B cell (primary cell): Measurements from ENCODE around the gene EMP3. TPM values are rescaled to one million over a fixed set of nuclear protein-coding genes. Genes with fewer than 3 reads are reported as not detected.
A peak's percentile ranks its signal among the peaks of the same experiment; 100 is the strongest.

Experiments used
- ATAC-seq: fragments of 200-7000 bp; cut with Tn5 transposase; one replicate; pipeline ENCODE4 v1.10.0; 2021; ENCODE audit warnings: low read depth, mild to moderate bottlenecking, moderate number of reproducible peaks, moderate library complexity
- CTCF ChIA-PET: fragments of 350-600 bp; sonication (Branson Sonifier 250); formaldehyde crosslinking; loops from one replicate; lab custom pipeline; 2021; ENCODE audit warnings: antibody characterized with exemption, inconsistent platforms; lab: Charles Lee
- POLR2A ChIA-PET: fragments of 350-600 bp; sonication (Branson Sonifier 250); formaldehyde crosslinking; loops from one replicate; lab custom pipeline; 2021; ENCODE audit warnings: antibody characterized with exemption; lab: Charles Lee
- DNase-seq: peaks from one replicate; pipeline ENCODE4 v3.0.0; 2013
- H2AFZ ChIP-seq: 2 replicates; pipeline ENCODE4 v1.6.1; 2012; ENCODE audit warnings: mild to moderate bottlenecking, low read depth, low read length; ENCODE audit not compliant: insufficient read depth, poor library complexity, severe bottlenecking
- H3K27ac ChIP-seq, 2 donors: 1 replicate in 1 of 2; 2 replicates in 1 of 2; pipeline ENCODE4 v1.5.1; 2012 to 2013; ENCODE audit warnings: low read length in 2 of 2, mild to moderate bottlenecking in 2 of 2, moderate library complexity in 1 of 2
- H3K27me3 ChIP-seq, 4 experiments: fragments of 200-600 bp in 1 of 4; sonication (generic) in 1 of 4; replicated peaks in 1 of 4; 1 replicate in 2 of 4; 2 replicates in 2 of 4; pipeline versions ENCODE4 v1.6.1 to v1.7.0; 2013 to 2016; ENCODE audit warnings: low read length in 3 of 4, mild to moderate bottlenecking in 2 of 4, mixed read lengths in 1 of 4, moderate library complexity in 1 of 4; ENCODE audit not compliant: insufficient read depth in 4 of 4, control insufficient read depth in 3 of 4; ENCODE audit errors: control extremely low read depth in 1 of 4
- H3K36me3 ChIP-seq, 2 experiments: replicated peaks in 1 of 2; 1 replicate in 1 of 2; 2 replicates in 1 of 2; pipeline versions ENCODE4 v1.6.1 to v1.7.1; 2013; ENCODE audit warnings: low read length in 1 of 2; ENCODE audit not compliant: insufficient read depth in 2 of 2, control insufficient read depth in 1 of 2; ENCODE audit errors: control extremely low read depth in 1 of 2, extremely low read depth in 1 of 2
- H3K4me1 ChIP-seq, 2 donors: fragments of 200-600 bp in 1 of 2; sonication (generic) in 1 of 2; 1 replicate in 1 of 2; 2 replicates in 1 of 2; pipeline versions ENCODE4 v1.5.1 to v1.6.1; 2013 to 2017; ENCODE audit warnings: low read length in 2 of 2; ENCODE audit not compliant: control insufficient read depth in 2 of 2, insufficient read depth in 2 of 2
- H3K4me2 ChIP-seq: replicated peaks from 2 replicates; pipeline ENCODE3; 2012; ENCODE audit warnings: mild to moderate bottlenecking, low read depth, low read length; ENCODE audit not compliant: poor library complexity, severe bottlenecking
- H3K4me3 ChIP-seq, 5 experiments: fragments of 200-600 bp in 1 of 5; sonication (generic) in 1 of 5; 1 replicate in 3 of 5; 2 replicates in 2 of 5; pipeline versions ENCODE4 v1.5.1 to v1.7.0; 2011 to 2016; ENCODE audit warnings: low read length in 4 of 5, mild to moderate bottlenecking in 4 of 5, low read depth in 2 of 5, control low read depth in 1 of 5, moderate library complexity in 1 of 5; ENCODE audit not compliant: insufficient read depth in 1 of 5; ENCODE audit errors: control extremely low read depth in 1 of 5, extremely low read depth in 1 of 5
- H3K79me2 ChIP-seq: fragments of 200-600 bp; sonication (generic); one replicate; pipeline ENCODE4 v1.6.0; 2016; ENCODE audit warnings: low read length; ENCODE audit not compliant: control insufficient read depth, insufficient read depth
- H3K9ac ChIP-seq: fragments of 200-600 bp; sonication (generic); 2 replicates; pipeline ENCODE4 v1.6.1; 2017; ENCODE audit warnings: mild to moderate bottlenecking, low read length, moderate library complexity
- H3K9me3 ChIP-seq, 3 donors: one replicate each; pipeline versions ENCODE4 v1.6.1 to v1.7.1; 2013; ENCODE audit warnings: low read length in 2 of 3; ENCODE audit not compliant: control insufficient read depth in 2 of 3, insufficient read depth in 1 of 3; ENCODE audit errors: control extremely low read depth in 1 of 3
- H4K20me1 ChIP-seq: 2 replicates; pipeline ENCODE4 v1.6.0; 2012; ENCODE audit warnings: mild to moderate bottlenecking, low read length; ENCODE audit not compliant: insufficient read depth, control insufficient read depth, poor library complexity, severe bottlenecking
- H3K27ac Mint-ChIP-seq: one replicate; pipeline ENCODE4 v1.8.0; 2021; ENCODE audit warnings: mixed read lengths
- H3K27me3 Mint-ChIP-seq: one replicate; pipeline ENCODE4 v1.8.0; 2021; ENCODE audit warnings: mixed read lengths
- H3K4me1 Mint-ChIP-seq: one replicate; pipeline ENCODE4 v1.8.0; 2021; ENCODE audit warnings: mixed read lengths
- H3K4me3 Mint-ChIP-seq: one replicate; pipeline ENCODE4 v1.8.0; 2021; ENCODE audit warnings: mixed read lengths
- H3K9me3 Mint-ChIP-seq: one replicate; pipeline ENCODE4 v1.8.0; 2022; ENCODE audit warnings: mixed read lengths; ENCODE audit not compliant: insufficient read depth
- EZH2 ChIP-seq: IDR thresholded peaks from 2 replicates; pipeline ENCODE4 v1.6.1; 2012; ENCODE audit warnings: borderline replicate concordance, low read depth, mild to moderate bottlenecking, moderate library complexity, low read length; ENCODE audit not compliant: insufficient read depth, poor library complexity, severe bottlenecking
- WGBS: methylation state at CpG from one replicate; pipeline ENCODE4 v1.1.5; 2013; ENCODE audit warnings: missing lambda C conversion rate; ENCODE audit not compliant: insufficient coverage; 5-methylcytosine and 5-hydroxymethylcytosine counted together
- intact Hi-C: fragments of 100-400 bp; cut with micrococcal nuclease; formaldehyde crosslinking; loops from one replicate; pipeline ENCODE4 v1.10.0; 2022
- polyA plus RNA-seq: library from polyadenylated mRNA; depleted of rRNA; stranded (reverse); fragments of >200 nt; gene quantifications from 2 replicates; pipeline ENCODE4 v1.2.3, GENCODE V29; 2012
- total RNA-seq, 2 donors: library from RNA; stranded (reverse); fragments of 120-200 nt in 1 of 2; gene quantifications; 1 replicate in 1 of 2; 2 replicates in 1 of 2; pipeline versions ENCODE4 v1.2.3 to v1.2.4, GENCODE V29; 2013 to 2022
- TF ChIP-seq, protein P1 (sequence below): fragments of 200-600 bp; IDR thresholded peaks from one replicate; pipeline ENCODE4 v1.8.0; 2022; ENCODE audit warnings: antibody characterized with exemption, mild to moderate bottlenecking

EMP3 gene
- total and polyA plus RNA-seq, 2 donors (not counting 1 experiment from before 2014, with no cell fraction given): 326 to 595 TPM

DNA sequence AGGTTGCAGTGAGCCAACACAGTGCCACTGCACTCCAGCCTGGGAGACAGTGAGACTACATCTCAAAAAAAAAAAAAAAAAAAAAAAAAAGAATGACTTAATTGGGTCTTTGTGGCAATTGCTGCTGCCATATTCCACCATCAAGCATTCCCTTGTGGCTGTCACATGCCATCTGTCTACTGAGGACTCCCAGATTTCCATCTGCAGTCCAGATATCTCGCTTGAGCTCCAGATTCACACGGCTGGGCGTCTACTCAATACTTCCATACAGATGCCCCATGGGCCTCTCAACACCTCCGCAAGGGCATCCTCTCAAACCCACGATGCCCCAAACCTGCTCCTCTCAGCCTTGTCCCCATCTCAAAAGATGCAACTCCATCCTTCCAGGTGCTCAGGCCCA is 25.5 kb downstream of the EMP3 start:
- Histone ChIP-seq H3K4me1 (peaks cover 0 to 5% of the 10 kb centered on the region in 2 donors), H3K27me3 (no peaks in the 10 kb centered on the region), H3K9ac (no peak overlapping the region), H3K4me2 (no peak overlapping the region), H4K20me1 (no peaks in the 10 kb centered on the region), H3K4me3 (no peak overlapping the region), H3K9me3 (no peaks in the 10 kb centered on the region), H3K79me2 (peaks cover 4% of the 10 kb centered on the region), H3K27ac (no peak overlapping the region), H2AFZ (no peak overlapping the region), H3K36me3 (no peaks in the 10 kb centered on the region)
- 93% methylated on average over 5 of the region's 5 CpGs for WGBS
- intact Hi-C loops: loop anchor here (1.0 kb wide), 1 partner anchor 31 kb away; no protein-coding TSS in a partner anchor
- ATAC-seq: no peak
- TF ChIP-seq, protein P1, sequence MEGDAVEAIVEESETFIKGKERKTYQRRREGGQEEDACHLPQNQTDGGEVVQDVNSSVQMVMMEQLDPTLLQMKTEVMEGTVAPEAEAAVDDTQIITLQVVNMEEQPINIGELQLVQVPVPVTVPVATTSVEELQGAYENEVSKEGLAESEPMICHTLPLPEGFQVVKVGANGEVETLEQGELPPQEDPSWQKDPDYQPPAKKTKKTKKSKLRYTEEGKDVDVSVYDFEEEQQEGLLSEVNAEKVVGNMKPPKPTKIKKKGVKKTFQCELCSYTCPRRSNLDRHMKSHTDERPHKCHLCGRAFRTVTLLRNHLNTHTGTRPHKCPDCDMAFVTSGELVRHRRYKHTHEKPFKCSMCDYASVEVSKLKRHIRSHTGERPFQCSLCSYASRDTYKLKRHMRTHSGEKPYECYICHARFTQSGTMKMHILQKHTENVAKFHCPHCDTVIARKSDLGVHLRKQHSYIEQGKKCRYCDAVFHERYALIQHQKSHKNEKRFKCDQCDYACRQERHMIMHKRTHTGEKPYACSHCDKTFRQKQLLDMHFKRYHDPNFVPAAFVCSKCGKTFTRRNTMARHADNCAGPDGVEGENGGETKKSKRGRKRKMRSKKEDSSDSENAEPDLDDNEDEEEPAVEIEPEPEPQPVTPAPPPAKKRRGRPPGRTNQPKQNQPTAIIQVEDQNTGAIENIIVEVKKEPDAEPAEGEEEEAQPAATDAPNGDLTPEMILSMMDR: no peak
- TF ChIP-seq EZH2: no peak
- peaks cover 3% of the 10 kb centered on the region for H3K4me1 Mint-ChIP-seq
- H3K9me3 Mint-ChIP-seq: no peaks in the 10 kb centered on the region
- ChIA-PET CTCF (interaction anchor here (0.6 to 2.8 kb wide), 16 partner anchors 10 to 1477 kb away, joined by 3 to 12 read pairs (median 3); partner anchors contain the start of gene KDELR1), POLR2A (no interaction called here)
- no peak for DNase-seq
- no peaks in the 10 kb centered on the region for H3K27me3 Mint-ChIP-seq
- H3K27ac Mint-ChIP-seq: peak overlapping the region; percentile 22
- H3K4me3 Mint-ChIP-seq: no peak overlapping the region

DNA sequence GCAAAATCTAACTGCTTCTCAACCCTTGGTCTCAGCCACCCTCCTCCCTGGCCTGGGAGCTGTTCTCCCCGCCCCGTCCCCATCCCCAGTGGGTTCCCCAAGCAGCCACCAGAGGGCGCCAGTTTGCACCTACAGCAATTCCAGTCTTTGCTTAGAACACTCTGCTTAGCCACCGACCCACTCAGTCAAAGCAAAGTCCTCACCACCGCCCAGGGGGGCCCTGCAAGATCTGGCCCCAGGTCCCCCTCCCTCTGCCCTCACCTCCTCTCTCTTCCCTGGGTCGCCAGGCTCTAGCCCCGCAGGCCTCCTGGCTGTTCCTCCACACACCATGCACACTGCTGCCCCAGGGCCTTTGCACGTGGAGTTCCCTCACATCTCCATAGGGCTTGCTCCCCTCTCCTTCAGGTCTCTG is 26.0 kb downstream of the EMP3 start:
- H3K4me1 ChIP-seq: peaks cover 0 to 5% of the 10 kb centered on the region in 2 donors
- H3K9me3 ChIP-seq: no peaks in the 10 kb centered on the region
- H3K4me3 ChIP-seq: no peak overlapping the region
- no peaks in the 10 kb centered on the region for H3K36me3 ChIP-seq
- Mint-ChIP-seq H3K27me3 (no peaks in the 10 kb centered on the region), H3K4me1 (peaks cover 3% of the 10 kb centered on the region), H3K9me3 (no peaks in the 10 kb centered on the region), H3K4me3 (no peak overlapping the region), H3K27ac (peak overlapping the region; percentile 22)
- TF ChIP-seq, protein P1: peak; percentile 74
- TF ChIP-seq EZH2: no peak
- WGBS: 36% methylated on average over 8 of the region's 8 CpGs
- H4K20me1 ChIP-seq: no peaks in the 10 kb centered on the region
- no peak overlapping the region for H3K27ac ChIP-seq
- peak; percentile 79 for ATAC-seq
- no peak overlapping the region for H3K4me2 ChIP-seq
- peak; percentile 76 for DNase-seq
- ChIA-PET POLR2A (no interaction called here), CTCF (interaction anchor here (0.7 to 2.8 kb wide), 14 partner anchors 10 to 288 kb away, joined by 3 to 12 read pairs (median 3); partner anchors contain the start of gene KDELR1)
- no peaks in the 10 kb centered on the region for H3K27me3 ChIP-seq
- intact Hi-C loops: loop anchor here (1.0 kb wide), 1 partner anchor 31 kb away; no protein-coding TSS in a partner anchor
- H2AFZ ChIP-seq: no peak overlapping the region
- no peak overlapping the region for H3K9ac ChIP-seq
- H3K79me2 ChIP-seq: peaks cover 4% of the 10 kb centered on the region
